Thyroid gland (tissue), 4 donors: ENCODE results near the gene TLR2. TPM values are rescaled to one million over a fixed set of nuclear protein-coding genes. Genes with fewer than 3 reads are reported as not detected.

Experiments
- DNase-seq, 2 donors: peaks; one replicate each; pipeline ENCODE4 v3.0.0-alpha.2; 2019
- H3K27ac ChIP-seq, 3 donors: fragments of 200-600 bp; sonication (generic); 1 replicate in 2 of 3; 2 replicates in 1 of 3; pipeline ENCODE4 v1.5.1; 2016 to 2019; ENCODE audit warnings: mild to moderate bottlenecking in 1 of 3, moderate library complexity in 1 of 3
- H3K27me3 ChIP-seq: fragments of 200-600 bp; sonication (generic); one replicate; pipeline ENCODE4 v1.5.1; 2019
- H3K36me3 ChIP-seq, 2 donors: fragments of 200-600 bp; sonication (generic); one replicate each; pipeline ENCODE4 v1.5.1; 2016 to 2019
- H3K4me1 ChIP-seq, 2 donors: fragments of 200-600 bp; sonication (generic); one replicate each; pipeline ENCODE4 v1.5.1; 2017 to 2019
- H3K4me3 ChIP-seq, 3 donors: fragments of 200-600 bp; sonication (generic); replicated peaks in 1 of 3; 1 replicate in 2 of 3; 2 replicates in 1 of 3; pipeline ENCODE4 v1.5.1; 2016; ENCODE audit warnings: mild to moderate bottlenecking in 1 of 3
- H3K9me3 ChIP-seq: fragments of 200-600 bp; sonication (generic); one replicate; pipeline ENCODE4 v1.5.1; 2017
- CTCF ChIP-seq, 6 experiments: fragments of 200-600 bp in 3 of 6; fragments of 450-650 bp in 3 of 6; sonication (generic) in 3 of 6; IDR thresholded peaks; one replicate each; pipeline ENCODE4 v1.5.1; 2016 to 2019; ENCODE audit warnings: antibody characterized with exemption in 6 of 6, mild to moderate bottlenecking in 2 of 6, inconsistent platforms in 1 of 6, moderate library complexity in 1 of 6
- POLR2A ChIP-seq, 2 donors: fragments of 450-650 bp; IDR thresholded peaks; one replicate each; pipeline ENCODE4 v1.6.1; 2017; ENCODE audit warnings: antibody characterized with exemption in 2 of 2, mild to moderate bottlenecking in 2 of 2, moderate library complexity in 1 of 2
- WGBS, 2 donors: methylation state at CpG; one replicate each; pipeline ENCODE4 v1.1.5; 2017; 5-methylcytosine and 5-hydroxymethylcytosine counted together
- intact Hi-C: fragments of 100-400 bp; cut with DNase I; formaldehyde crosslinking; loops from one replicate; pipeline ENCODE4 v1.15.1; 2023
- total RNA-seq, 4 donors: library from RNA; depleted of rRNA; stranded (reverse); fragments of >200 nt; gene quantifications; one replicate each; pipeline ENCODE4 v1.2.3, GENCODE V29; 2016

Gene TLR2
- total RNA-seq, 4 donors from 2014 or later = 5.5 to 9.9 (median 7.7) TPM

- TF ChIP-seq POLR2A (IDR thresholded peaks at IDR 0.05) = no peak
- TF ChIP-seq CTCF (IDR thresholded peaks at IDR 0.05) = no peak
- Histone ChIP-seq H3K4me1 (peaks cover 0 to 11% of the 10 kb centered on the region in 2 donors), H3K4me3 (no peak overlapping the region), H3K27ac (no peak overlapping the region), H3K36me3 (no peaks in the 10 kb centered on the region), H3K9me3 (no peaks in the 10 kb centered on the region), H3K27me3 (no peaks in the 10 kb centered on the region)
- no peak for DNase-seq
- WGBS, 2 donors = 71 to 81% methylated on average over 2 of the region's 2 CpGs
- intact Hi-C loops = no loop called here
Measured at GRCh38 chr4:153755186-153755585, 71.1 kb downstream of the TLR2 start.

Other genes with a start within 250 kb of the TLR2 start
- 10 to 100 TPM; 11.1 to 17.9 (median 16.4) TPM for gene TMEM131L, start 217.9 kb upstream of the TLR2 start, total RNA-seq
- 1 to 10 TPM in 1 of 4 donors, not detected in 3; 3.4 TPM for gene RNF175, start 75.7 kb downstream of the TLR2 start, total RNA-seq
- 10 to 100 TPM; 15.0 to 41.3 (median 24.0) TPM for gene SFRP2, start 104.8 kb downstream of the TLR2 start, total RNA-seq